Activated CD8-positive, alpha-beta T cell treated with anti-CD3 and anti-CD28 coated beads for 36 hours (primary cell): ENCODE measurements around the gene GPR33. TPM values are rescaled to one million over a fixed set of nuclear protein-coding genes. Genes with fewer than 3 reads are reported as not detected.

ENCODE experiments used
- ATAC-seq: fragments of 200-7000 bp; cut with Tn5 transposase; one replicate; pipeline ENCODE4 v1.10.0; 2021; ENCODE audit warnings: mild to moderate bottlenecking, moderate library complexity
- CTCF ChIA-PET: fragments of 350-600 bp; sonication (Branson Sonifier 250); formaldehyde crosslinking; loops from one replicate; lab custom pipeline; 2021; ENCODE audit warnings: antibody characterized with exemption; lab: Charles Lee
- POLR2A ChIA-PET: fragments of 350-600 bp; sonication (Branson Sonifier 250); formaldehyde crosslinking; loops from one replicate; lab custom pipeline; 2021; ENCODE audit warnings: antibody characterized with exemption; lab: Charles Lee
- DNase-seq: peaks from one replicate; pipeline ENCODE4 v3.0.0-alpha.2; 2020
- H3K27ac Mint-ChIP-seq: one replicate; pipeline ENCODE4 v1.8.0; 2021; ENCODE audit warnings: mild to moderate bottlenecking, mixed read lengths
- H3K27me3 Mint-ChIP-seq: one replicate; pipeline ENCODE4 v1.8.0; 2021; ENCODE audit warnings: mixed read lengths
- H3K36me3 Mint-ChIP-seq: one replicate; pipeline ENCODE4 v1.8.0; 2021; ENCODE audit warnings: low read depth, mixed read lengths
- H3K4me1 Mint-ChIP-seq: one replicate; pipeline ENCODE4 v1.8.0; 2021; ENCODE audit warnings: low read depth, mixed read lengths
- H3K4me3 Mint-ChIP-seq: one replicate; pipeline ENCODE4 v1.8.0; 2021; ENCODE audit warnings: mild to moderate bottlenecking, moderate library complexity, mixed read lengths
- H3K9me3 Mint-ChIP-seq: one replicate; pipeline ENCODE4 v1.8.0; 2021; ENCODE audit warnings: mixed read lengths
- CTCF ChIP-seq: fragments of 200-600 bp; IDR thresholded peaks from one replicate; pipeline ENCODE4 v1.8.0; 2022; ENCODE audit warnings: antibody characterized with exemption, mild to moderate bottlenecking
- intact Hi-C: fragments of 100-400 bp; cut with micrococcal nuclease; formaldehyde crosslinking; loops from one replicate; pipeline ENCODE4 v1.10.0; 2022
- total RNA-seq, 2 experiments: library from RNA; stranded (reverse); gene quantifications; one replicate each; pipeline ENCODE4 v1.2.3, GENCODE V29; 2021

GPR33 gene
- total RNA-seq: not detected

- Mint-ChIP-seq H3K4me1 (no peaks in the 10 kb centered on the region), H3K4me3 (no peak within 1 kb of the TSS), H3K36me3 (no peaks in the 10 kb centered on the region), H3K9me3 (no peaks in the 10 kb centered on the region), H3K27ac (no peak within 1 kb of the TSS), H3K27me3 (peaks cover 1% of the 10 kb centered on the region)
- TF ChIP-seq CTCF: no peak
- CTCF ChIA-PET: interaction anchor here (1.6 kb wide), 1 partner anchor 8 kb away, joined by 3 read pairs; no protein-coding TSS in a partner anchor
- no peak for DNase-seq
- POLR2A ChIA-PET: no interaction called here
- no peak for ATAC-seq
- intact Hi-C loops: no loop called here
Measured at GRCh38 chr14:31487886-31488285, at the start of gene GPR33. TSS of gene GPR33 (minus strand) at chr14:31488039. CDS start at chr14:31483965, 4,074 bp downstream.

GRCh38 chr14:31536201-31536960, 48.5 kb upstream of the GPR33 start:
- CTCF ChIA-PET: no interaction called here
- ATAC-seq (no peak), DNase-seq (no peak)
- no peak overlapping the region for H3K27ac Mint-ChIP-seq
- POLR2A ChIA-PET: no interaction called here
- H3K36me3 Mint-ChIP-seq: no peaks in the 10 kb centered on the region
- intact Hi-C loops: no loop called here
- no peaks in the 10 kb centered on the region for H3K4me1 Mint-ChIP-seq
- TF ChIP-seq CTCF: no peak
- H3K9me3 Mint-ChIP-seq: no peaks in the 10 kb centered on the region
- H3K27me3 Mint-ChIP-seq: peaks cover 13% of the 10 kb centered on the region
- no peak overlapping the region for H3K4me3 Mint-ChIP-seq

GRCh38 chr14:31530136-31530535, 42.3 kb upstream of the GPR33 start:
- Mint-ChIP-seq H3K9me3 (no peaks in the 10 kb centered on the region), H3K27me3 (no peaks in the 10 kb centered on the region), H3K4me3 (no peak overlapping the region), H3K27ac (no peak overlapping the region), H3K4me1 (no peaks in the 10 kb centered on the region), H3K36me3 (no peaks in the 10 kb centered on the region)
- ATAC-seq (no peak), DNase-seq (no peak)
- intact Hi-C loops: no loop called here
- TF ChIP-seq CTCF: no peak
- CTCF ChIA-PET: no interaction called here
- POLR2A ChIA-PET: no interaction called here

- Mint-ChIP-seq H3K27ac (no peak overlapping the region), H3K4me3 (no peak overlapping the region), H3K36me3 (no peaks in the 10 kb centered on the region), H3K27me3 (no peaks in the 10 kb centered on the region), H3K4me1 (no peaks in the 10 kb centered on the region), H3K9me3 (no peaks in the 10 kb centered on the region)
- ChIA-PET POLR2A (no interaction called here), CTCF (no interaction called here)
- intact Hi-C loops: loop anchor here (5.0 kb wide), 1 partner anchor 1003 kb away; no protein-coding TSS in a partner anchor
- DNase-seq (no peak), ATAC-seq (no peak)
- no peak for TF ChIP-seq CTCF
Measured at GRCh38 chr14:31529053-31529452, 41.2 kb upstream of the GPR33 start.

GRCh38 chr14:31527546-31527945, 39.7 kb upstream of the GPR33 start:
- Mint-ChIP-seq H3K4me1 (no peaks in the 10 kb centered on the region), H3K4me3 (no peak overlapping the region), H3K27ac (no peak overlapping the region), H3K27me3 (peaks cover 2% of the 10 kb centered on the region), H3K36me3 (no peaks in the 10 kb centered on the region), H3K9me3 (no peaks in the 10 kb centered on the region)
- no peak for TF ChIP-seq CTCF
- ChIA-PET CTCF (no interaction called here), POLR2A (no interaction called here)
- ATAC-seq (no peak), DNase-seq (no peak)
- intact Hi-C loops: loop anchor here (5.0 kb wide), 1 partner anchor 1005 kb away; no protein-coding TSS in a partner anchor
